Activated T-cell treated with anti-CD3 and anti-CD28 coated beads, Interleukin-2, amount 50 U/mL, for 1 hour (primary cell): ENCODE data around the gene PIK3C2G.
"Not testable (repeated sequence)": the region's sequence is repeated elsewhere in the genome, so short reads cannot be mapped to it uniquely, and the experiment has no call there.

Experiments
- DNase-seq: peaks from one replicate; pipeline ENCODE4 v3.0.0-alpha.2; 2020

The PIK3C2G gene

DNA sequence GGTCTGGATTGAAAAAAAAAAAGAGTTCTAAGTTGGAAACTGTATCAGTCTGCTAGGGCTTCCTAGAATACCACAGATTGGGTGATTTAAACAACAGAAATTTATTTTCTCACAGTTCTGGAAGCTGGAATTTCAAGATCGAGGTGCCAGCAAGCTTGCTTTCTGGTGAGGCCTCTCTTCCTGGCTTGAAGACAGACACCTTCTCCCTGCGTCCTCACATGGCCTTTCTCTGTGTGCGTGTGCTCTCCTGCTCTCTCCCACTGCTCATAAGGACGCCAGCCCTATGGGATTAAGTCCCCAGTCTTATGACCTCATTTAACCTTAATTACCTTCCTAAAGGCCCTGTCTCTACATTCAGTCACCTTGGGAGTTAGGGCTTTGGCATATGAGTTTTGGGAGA, 215.5 kb downstream of the PIK3C2G start:
- no peak for DNase-seq

DNA sequence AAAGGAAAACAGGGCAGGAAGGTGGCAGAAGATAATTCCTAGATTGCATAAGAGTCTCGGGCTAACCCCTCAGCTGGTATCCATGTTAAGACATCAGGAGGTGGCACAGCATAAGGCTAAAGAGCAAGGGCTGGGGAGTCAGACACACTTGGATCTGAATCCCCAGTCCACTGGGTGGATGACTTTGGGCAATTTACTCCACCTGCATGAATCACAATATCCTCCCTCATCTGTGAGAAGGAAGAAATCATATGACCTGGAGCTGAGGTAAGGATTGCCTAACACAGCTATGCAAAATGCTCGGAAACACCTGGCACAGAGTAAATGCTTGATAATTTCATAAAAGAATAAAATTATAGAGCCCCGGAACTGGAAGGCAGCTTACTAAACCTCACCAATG, 217.9 kb downstream of the PIK3C2G start:
- no peak for DNase-seq

DNA sequence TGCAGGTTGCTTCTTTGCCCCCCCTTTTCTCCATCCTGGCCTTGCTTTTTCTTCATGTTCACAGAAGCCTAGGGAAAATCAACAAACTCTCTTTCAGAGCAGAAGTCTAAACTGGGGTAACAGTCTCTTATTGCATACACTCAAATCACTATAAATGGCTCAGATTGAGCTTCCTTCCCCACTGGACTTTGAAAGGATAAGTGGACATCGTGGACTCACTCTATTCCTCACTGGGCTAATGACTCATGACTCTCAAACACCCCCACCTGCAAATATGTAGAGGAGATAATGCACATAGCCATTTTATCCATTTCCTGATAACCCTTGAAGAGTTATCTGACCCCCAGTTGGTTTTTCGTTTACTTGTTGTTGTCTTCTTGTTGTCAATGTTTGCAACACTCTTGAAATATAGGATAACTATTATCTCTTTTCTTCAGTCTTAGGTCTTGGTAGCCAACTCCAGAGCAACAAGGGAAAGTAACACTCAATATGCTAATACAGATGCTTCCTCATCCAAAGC, 221.3 kb downstream of the PIK3C2G start:
- no peak for DNase-seq

DNA sequence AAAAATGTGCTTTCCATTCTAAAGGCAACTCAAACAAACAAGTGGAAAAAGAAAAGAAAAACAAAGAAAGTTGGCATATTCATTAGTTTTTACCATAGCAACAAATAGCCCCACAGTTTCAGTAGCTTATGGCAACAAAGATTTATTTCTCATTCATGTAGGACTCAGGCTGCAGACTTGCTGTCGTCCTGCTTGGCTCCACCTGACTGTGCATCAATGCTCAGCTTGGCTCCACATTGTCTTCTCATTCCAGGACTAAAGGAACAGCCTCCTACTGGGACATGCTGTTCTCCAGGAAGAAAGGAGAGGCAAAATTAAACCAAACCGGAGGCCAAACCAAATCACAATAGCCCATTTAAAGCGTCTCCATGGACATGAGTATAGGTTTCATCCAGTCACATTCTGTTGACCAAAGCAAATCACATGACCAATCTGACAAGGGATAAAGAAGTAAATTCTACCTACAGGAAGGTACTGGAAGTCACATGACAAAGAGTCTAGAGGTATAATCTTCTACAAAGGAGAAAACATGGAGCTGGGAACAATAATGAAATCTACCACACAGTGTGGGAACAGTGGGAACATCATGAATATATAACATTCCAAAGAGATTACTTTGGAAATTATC, 222.5 kb downstream of the PIK3C2G start:
- DNase-seq = no peak

DNA sequence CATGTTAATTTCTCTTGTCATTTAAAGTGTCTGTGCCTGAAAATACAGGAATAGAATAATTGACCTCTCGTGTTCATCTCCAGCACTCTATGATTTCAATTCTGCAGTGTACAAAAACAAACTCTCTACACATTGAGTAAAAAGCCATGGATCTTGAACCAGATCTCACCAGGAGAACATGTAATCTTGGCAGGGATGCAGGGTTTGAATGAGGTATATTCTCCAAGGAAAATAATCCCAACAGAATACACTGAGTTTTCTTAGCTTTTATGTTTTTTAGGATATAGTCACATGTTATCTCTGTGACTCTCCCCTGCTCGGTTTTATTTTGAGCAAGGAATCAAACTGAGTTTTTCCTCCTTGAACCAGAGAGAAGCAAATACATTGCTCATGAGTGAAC, 224.7 kb downstream of the PIK3C2G start:
- DNase-seq = no peak

DNA sequence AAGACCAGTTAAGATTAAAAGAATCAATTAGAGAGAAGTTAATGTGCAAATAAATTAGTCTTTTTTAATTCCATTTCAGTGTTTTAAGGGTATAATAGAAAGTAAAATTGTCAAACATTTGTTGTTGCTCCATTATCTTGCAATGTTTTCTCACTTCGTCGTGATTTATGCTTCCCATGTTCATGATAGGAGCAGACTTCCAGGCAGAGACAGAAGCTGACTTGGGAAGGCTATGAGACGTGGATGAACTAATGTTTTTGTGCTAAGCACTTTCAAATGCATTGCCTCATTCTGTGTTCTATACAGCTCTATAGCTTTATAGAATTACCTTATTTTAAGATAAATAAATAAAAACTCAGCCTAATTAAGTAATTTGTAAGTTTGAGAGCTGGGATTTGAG, 226.2 kb downstream of the PIK3C2G start:
- DNase-seq = no peak

DNA sequence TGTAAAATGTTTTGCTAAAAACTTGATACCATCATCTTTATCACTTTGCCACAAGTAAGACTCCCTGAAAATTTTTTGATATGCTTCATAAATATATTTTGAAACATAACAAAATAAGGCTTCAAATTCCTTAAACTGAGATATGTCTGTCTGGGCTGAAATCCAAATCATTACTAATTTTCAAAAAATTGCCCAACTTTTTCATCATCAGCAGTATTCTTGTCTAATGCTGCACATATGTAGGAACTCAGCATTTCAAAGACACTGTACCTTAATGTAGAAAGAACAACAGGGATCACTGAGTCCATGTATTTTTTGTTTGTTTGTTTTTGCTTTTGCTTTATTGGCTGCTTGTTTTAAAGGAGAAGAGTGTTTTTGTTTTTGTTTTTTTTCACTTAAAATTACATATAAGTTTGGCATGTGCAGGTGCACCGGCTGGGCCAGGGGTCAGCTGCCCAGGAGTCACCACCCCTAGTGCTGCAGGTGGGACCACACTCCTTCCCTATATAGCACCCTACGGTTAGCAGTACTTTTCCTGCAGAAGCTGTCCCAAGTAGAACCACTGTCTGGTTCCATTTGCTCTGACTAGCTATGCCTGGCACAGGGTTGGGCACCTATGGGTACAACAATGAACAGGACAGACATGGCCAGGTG, 231.2 kb downstream of the PIK3C2G start:
- DNase-seq = no peak

DNA sequence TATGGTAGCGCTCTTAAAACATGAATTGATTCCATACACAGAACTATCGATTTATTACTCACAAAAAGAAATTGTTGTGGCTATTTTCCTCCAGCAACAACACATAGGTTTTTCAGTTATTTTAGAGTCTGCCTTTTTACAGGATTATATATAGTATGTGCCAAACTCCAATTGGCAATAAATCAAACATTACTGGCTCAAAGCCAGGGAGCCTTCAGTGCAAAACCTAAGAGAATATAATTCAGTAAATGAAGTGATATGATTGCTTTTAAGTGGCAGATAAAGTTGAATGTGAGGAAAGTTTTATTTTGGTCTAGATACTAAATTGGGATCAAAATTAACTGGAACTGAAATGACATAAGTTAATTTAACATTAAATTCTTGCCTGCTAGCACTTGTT, 234.8 kb downstream of the PIK3C2G start:
- DNase-seq = no peak

DNA sequence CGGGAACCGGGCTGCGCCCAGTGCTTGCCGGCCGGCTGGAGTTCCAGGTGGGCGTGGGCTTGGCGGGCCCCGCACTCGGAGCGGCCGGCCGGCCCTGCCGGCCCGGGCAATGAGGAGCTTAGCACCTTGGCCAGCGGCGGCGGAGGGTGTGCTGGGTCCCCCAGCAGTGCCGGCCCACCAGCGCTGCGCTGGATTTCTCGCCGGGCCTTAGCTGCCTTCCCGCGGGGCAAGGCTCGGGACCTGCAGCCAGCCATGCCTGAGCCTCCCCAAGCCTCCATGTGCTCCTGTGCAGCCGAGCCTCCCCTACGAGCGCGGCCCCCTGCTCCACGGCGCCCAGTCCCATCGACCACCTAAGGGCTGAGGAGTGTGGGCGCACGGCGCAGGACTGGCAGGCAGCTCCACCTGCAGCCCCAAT, 238.8 kb downstream of the PIK3C2G start:
- DNase-seq = not testable (repeated sequence)

DNA sequence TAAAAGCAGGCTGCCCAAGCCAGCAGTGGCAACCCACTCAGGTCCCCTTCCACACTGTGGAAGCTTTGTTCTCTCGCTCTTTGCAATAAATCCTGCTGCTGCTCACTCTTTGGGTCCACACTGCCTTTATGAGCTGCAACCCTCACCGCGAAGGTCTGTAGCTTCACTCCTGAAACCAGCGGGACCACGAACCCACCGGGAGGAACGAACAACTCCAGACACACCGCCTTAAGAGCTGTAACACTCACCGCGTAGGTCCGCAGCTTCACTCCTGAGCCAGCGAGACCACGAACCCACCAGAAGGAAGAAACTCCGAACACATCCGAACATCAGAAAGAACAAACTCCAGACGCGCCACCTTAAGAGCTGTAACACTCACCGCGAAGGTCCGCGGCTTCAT, 239.4 kb downstream of the PIK3C2G start:
- DNase-seq = not testable (repeated sequence)

DNA sequence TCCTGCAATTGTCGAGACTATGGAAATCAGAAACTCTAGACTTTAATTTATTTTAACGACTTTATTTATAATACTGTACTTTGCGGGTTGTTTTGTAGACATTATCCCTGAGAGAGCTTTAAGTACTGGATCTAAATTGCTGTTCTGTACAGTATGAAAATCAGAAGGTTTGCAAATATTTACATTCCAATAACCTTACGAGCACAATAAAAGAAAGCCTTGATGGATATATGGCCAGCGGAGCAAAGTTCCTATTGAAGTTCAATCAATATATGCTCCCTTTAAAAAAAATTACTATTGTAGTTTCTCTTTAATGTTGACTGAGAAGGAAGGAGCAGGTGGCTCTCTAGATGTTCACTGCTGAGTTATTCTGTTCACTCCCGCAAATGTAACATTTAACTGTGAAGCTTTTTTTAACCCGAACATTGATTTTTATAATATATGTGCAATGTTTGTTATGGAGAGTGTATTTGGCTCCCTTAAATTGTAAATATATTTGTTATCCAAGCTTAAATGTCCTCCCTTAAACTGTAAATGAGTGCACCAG, 241.2 kb downstream of the PIK3C2G start:
- DNase-seq = no peak

DNA sequence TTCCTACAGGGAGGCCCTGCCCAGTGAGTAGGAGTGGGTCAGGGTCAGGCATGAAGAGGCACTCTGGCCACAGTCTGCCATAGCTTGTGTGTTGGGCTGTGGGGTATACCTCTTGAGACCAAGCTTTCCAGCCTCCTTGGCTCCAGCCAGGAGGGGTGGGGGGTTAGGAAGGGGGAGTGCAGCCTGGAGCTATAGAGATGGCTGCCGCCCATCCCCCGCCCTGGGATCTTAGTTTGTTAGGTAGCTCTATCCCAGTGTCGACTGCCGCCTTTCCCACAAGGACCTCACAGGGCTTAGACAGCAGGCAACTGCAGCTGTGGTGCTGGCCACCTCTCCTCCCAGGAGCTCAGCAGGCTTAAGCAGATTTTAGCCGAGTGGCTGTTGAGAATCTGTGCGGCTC, 260.1 kb downstream of the PIK3C2G start:
- no peak for DNase-seq

DNA sequence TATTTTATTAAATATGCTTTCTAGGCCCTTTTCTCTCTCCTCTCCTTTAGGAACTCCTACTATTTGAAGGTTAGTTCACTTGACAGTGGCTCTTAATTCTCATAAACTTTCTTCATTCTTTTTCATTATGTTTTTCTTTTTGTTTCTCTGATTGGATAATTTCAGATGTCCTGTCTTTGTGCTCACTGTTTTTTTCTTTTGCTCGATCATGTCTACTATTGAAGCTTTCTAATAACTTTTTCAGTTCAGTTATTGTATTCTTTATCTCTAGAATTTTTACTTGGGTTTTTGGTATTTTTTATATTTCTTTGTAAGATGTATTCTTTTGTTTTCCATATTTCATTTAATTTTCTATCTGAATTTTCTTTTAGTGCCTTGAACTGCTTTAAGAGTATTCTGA, 261.5 kb downstream of the PIK3C2G start:
- no peak for DNase-seq

DNA sequence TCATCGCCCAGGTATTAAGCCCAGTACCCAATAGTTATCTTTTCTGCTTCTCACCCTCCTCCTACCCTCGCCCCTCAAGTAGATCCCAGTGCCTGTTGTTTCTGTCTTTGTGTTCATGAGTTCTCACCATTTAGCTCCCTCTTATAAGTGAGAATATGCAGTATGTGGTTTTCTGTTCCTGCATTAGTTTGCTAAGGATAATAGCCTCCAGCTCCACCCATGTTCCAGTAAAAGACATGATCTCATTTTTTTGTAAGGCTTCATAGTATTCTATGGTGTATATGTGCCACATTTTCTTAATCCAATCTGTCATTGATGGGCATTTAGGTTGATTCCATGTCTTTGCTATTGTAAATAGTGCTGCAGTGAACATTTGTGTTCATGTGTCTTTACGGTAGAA, 281.2 kb downstream of the PIK3C2G start:
- not testable (repeated sequence) for DNase-seq

DNA sequence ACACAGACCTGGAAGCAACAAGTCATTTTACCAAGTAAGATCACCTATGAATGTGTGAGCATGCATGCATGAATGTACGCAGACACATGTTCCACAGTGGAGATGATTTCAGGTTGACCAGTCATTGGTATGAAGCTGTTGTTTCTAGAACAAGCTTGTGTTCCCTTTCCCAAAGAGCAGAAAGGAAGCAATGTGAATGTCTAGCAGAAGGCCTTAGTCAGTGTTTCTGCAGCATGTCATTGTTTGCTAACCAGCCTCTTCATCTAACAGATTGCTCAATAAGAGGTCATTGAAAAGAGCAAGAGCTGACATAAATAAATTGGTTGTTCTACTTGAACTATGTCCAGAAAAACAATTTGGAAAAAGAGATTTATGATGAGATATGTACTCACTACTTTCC, 285.1 kb downstream of the PIK3C2G start:
- no peak for DNase-seq

DNA sequence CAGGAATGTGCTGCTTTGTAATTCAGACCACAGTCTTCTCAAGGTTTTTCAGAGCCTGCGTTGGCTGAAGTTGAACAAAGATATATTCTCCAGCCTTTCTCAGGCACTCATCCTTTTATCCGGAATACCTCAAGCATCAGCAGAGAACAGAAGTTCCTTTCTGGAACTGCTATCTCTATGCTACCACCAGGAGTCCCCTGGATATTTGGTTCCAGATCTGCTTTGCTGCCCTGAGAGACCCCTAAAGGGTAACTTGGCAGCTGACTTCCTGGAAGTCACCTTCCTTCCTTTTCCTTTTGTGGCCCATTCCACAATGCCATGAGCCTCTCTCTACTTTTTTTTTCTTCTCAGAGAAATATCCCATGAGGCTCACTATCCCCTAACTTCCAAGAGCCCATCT, 288.3 kb downstream of the PIK3C2G start:
- no peak for DNase-seq

DNA sequence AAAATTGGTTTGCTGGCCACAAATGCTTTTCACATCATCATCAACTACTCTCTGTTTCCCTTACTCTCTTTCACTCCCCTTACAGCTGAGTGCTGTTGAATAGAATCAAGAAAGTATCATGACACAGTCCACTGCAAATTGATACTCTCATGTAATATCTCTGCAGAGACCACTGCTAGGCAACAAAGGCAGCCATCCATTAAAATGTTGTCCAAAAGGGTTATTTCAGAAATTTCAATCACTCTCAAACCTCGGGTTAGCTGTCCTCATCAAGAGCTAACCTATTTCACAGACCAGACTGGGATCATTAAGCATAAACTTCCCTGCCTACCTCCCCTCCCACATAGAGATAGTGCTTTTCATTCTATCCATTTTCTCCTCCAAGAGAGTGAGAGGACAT, 289.8 kb downstream of the PIK3C2G start:
- no peak for DNase-seq

DNA sequence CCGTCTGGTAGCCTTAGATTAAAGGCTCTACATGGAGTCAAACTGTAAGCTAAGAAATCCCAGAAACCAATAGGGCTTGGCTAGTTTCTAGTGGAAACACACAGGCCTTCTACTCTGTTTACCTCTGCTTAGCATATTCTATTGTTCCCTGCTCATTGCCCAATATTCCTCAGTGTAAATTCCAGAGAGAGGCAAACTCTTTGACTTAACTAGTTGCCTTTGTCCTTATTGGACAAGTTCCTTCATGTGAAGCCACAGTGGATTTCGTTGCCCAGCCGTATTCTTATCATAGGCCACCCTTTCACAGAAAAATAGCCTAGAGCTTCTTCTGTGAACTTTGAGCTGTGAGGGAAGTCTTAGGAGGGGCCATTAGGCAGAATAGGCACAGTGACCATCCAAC, 290.4 kb downstream of the PIK3C2G start:
- no peak for DNase-seq

DNA sequence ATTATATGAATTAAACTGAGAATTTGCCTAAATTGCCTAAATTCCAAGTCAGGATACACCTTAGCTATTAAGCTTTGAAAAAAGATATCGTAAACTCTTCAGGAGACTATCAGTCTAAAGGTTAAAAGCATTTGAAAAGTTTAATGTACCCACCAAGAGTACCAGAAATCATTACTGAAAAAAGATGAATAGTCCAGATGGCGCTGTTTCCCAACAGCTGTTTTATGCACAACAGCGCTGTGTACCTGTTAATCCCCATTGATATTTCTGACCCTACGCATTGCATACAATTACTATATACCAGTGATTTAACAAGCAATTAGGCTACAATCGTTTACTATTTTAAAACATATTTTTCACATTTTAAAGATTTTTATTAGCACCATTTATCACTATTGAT, 291.5 kb downstream of the PIK3C2G start:
- no peak for DNase-seq

DNA sequence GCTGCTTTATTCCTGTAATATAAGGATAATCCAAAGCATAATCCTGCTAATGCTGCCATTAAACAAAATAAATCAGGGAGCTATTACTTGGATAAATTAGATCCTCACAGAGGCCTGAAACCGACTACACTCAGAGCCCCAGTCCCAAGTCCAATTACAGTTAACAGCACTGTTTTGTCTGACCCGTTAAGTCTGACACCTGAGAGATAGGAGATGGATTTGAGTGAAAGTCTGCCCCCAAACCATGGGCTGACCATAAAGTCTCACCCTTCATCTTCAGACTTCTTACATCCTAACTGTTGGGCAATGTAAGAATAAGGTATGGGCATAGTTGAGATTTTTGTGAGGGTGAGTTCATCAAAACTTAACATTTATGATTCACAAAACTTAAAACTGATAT, 294.8 kb downstream of the PIK3C2G start:
- no peak for DNase-seq

DNA sequence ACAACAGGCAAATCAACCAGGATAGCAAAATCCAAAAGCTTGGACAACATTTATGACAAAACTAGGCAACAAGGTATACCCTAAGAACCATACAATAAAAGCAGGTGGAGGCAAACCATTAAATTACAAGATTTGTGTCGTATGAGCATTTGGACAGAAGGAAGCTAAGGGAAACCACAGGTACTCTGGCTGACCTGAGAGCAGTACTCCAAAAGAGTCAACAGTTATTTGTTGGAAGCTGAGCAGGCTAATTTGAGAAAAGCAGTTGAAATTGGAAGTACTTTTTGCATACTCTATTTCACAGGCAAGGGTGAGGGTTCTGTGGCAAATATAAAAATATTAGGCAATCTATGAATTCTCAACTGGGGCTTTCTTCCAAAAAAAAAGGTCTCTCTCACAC, 297.9 kb downstream of the PIK3C2G start:
- no peak for DNase-seq

DNA sequence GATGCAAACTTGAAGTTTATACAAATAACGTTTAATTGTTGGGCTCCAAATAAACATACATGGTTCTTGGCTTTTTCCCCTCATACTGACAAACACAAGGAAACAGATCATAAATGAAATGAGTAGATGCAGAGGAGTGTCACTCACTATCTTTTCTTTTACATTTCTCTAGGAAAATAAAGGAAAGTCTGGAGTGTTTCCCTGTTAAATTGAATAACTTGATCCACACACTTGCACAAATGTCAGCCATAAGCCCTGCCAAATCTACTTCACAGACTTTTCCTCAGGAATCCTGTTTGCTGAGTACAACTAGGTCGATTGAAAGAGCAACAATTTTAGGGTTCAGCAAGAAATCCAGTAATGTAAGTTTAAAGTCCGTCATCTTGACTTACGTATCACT, 301.2 kb downstream of the PIK3C2G start:
- DNase-seq = no peak

DNA sequence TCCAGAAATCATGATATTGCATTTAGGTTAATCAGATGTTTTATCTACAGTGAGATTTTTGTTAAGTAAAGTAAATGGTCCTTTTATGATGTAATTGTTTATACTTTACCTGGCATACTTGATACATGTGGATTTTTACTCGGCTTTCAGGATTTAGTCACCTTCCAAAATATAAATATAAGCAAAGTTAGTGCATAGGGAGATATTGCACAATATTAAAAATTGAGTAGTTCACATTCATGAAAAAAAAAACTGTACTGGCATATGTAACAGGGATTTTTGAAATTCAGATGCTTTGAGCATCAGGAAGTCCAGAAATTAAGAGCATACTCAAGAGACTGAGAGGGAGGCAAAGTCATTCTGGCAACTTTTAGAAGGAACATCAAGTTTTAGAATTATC, 303.0 kb downstream of the PIK3C2G start:
- no peak for DNase-seq

DNA sequence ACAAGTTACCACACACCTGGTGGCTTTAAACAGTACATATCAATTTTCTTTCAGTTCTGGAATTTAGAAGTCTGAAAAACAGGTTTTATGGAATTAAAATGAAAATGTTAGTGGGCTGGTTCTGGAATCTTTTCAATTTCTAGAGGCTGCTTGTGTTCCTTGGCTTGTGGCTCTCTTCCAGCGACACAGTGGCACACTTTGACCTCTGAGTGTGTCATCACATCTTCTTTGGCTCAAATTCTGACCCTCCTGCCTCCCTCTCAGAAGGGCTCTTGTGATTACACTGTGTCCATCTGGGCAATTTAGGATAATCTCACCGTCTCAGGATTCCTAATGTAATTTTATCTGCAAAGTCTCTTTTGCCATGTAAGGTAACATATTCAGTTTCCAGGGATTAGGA, 306.5 kb downstream of the PIK3C2G start:
- DNase-seq = no peak

DNA sequence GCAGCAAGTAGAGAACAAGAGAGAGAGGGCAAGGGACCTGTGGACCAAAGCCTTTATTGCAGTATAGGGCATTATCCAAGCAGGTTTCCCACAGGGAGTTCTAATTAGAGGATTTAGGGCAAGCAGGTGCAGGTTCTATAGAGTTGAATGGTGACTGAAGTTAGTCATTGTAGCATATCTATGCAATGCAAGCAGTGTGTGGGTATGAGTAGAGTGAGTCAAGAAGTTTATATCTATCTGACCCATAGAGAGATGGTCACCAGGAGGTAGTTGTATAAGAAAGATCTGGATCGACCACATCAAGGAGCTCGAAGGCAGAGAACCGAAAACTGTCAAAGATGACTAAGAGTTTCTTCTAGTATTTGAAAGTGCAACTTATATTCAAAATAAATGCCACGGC, 309.2 kb downstream of the PIK3C2G start:
- DNase-seq = no peak
